ENCODE results near the gene NAAA.
A peak's percentile ranks its signal among the peaks of the same experiment; 100 is the strongest.
"Not testable (repeated sequence)": the region's sequence is repeated elsewhere in the genome, so short reads cannot be mapped to it uniquely, and the experiment has no call there.

Gene NAAA

DNA sequence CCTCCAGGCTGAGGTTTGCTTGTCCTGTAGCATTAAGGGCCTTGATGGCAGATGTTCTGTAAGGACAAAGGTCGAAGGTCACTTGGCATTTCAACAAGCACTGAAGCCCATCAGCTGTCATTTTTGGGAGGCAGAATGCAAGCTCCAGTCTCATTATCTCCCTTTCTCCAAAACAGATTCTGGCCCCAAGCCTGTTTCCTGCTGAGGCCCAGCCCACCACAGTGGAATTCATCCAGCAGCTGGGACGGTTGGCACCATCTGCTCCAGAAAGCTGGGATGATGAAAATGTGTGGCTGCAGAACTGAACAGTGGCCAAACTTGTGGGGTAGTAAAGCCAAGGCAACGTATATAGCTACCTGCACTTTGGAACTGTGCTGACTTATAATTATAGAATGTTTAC, 20.9 kb downstream of the NAAA start:
- no peak overlapping the region for H3K4me3 ChIP-seq (replicated peaks; ENCODE audit: low read depth, low read length)
- TF ChIP-seq, protein P1, sequence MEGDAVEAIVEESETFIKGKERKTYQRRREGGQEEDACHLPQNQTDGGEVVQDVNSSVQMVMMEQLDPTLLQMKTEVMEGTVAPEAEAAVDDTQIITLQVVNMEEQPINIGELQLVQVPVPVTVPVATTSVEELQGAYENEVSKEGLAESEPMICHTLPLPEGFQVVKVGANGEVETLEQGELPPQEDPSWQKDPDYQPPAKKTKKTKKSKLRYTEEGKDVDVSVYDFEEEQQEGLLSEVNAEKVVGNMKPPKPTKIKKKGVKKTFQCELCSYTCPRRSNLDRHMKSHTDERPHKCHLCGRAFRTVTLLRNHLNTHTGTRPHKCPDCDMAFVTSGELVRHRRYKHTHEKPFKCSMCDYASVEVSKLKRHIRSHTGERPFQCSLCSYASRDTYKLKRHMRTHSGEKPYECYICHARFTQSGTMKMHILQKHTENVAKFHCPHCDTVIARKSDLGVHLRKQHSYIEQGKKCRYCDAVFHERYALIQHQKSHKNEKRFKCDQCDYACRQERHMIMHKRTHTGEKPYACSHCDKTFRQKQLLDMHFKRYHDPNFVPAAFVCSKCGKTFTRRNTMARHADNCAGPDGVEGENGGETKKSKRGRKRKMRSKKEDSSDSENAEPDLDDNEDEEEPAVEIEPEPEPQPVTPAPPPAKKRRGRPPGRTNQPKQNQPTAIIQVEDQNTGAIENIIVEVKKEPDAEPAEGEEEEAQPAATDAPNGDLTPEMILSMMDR (IDR thresholded peaks at IDR 0.05; ENCODE audit: low read length, missing control alignments): no peak
- peak; percentile 70 for DNase-seq (ENCODE audit: low read depth)

DNA sequence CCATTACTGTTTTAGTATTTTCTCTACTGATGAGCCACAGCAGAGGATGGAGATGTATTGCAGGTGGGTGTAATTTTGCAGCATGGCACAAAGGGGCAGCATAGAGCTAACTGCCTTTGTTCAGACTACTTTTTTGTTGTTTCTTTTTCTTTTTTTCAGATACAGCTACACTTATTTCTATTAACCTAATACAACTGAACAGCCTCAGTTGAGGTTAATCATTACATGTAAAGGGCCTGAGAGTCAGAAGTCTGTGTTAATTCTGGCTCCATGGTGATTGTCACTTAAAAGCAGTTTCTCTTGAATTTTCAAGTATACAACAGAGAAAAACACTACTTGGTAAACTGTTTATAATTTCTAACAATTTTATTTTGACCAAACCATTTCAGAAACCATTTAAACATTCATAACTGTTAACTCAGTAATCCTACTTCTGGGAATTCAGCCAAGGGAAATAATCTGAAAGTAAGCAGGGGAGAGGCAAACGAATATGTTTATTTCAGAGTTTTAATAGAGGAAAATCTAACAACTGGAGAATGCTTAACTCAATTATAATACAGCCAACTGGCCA, 24.6 kb downstream of the NAAA start:
- DNase-seq (ENCODE audit: low read depth): peak; percentile 65
- TF ChIP-seq, protein P1 (IDR thresholded peaks at IDR 0.05; ENCODE audit: low read length, missing control alignments): peak; percentile 95
- H3K4me3 ChIP-seq (replicated peaks; ENCODE audit: low read depth, low read length): no peak overlapping the region

DNA sequence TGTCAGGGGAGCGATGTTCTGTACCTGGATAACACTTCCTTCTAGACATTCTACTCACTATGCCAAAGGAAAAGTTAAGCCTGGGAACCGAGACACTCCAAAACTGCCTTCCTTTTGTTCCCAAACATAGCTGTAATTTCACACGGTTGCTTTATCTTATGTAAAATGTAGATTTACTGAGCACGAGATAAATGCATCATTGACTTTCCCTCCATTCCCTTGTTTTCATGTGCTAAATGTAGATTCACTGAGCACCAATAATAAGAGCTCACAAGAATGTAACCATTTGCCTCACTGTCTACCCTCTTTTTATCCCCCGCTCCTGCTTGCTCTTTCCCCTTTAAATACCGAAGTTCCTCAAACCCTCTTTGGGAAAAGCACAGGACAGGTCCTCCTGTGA, 27.8 kb downstream of the NAAA start:
- no peak overlapping the region for H3K4me3 ChIP-seq (replicated peaks; ENCODE audit: low read depth, low read length)
- TF ChIP-seq, protein P1 (IDR thresholded peaks at IDR 0.05; ENCODE audit: low read length, missing control alignments): no peak
- no peak for DNase-seq (ENCODE audit: low read depth)

DNA sequence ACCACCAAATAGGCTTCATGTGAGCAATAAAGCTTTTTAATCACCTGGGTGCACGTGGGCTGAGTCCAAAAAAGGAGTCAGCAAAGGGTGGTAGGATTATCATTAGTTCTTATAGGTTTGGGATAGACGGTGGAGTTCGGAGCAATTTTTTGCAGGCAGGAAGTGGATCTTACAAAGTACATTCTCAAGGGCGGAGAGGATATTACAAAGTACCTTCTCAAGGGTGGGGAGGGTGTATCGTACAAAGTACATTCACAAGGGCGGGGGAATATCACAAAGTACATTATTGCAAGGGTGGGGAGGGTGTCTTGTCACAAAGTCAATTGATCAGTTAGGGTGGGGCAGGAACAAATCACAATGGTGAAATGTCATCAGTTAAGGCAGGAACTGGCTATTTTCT, 30.0 kb downstream of the NAAA start:
- DNase-seq (ENCODE audit: low read depth); H3K4me3 ChIP-seq (replicated peaks; ENCODE audit: low read depth, low read length): not testable (repeated sequence)

DNA sequence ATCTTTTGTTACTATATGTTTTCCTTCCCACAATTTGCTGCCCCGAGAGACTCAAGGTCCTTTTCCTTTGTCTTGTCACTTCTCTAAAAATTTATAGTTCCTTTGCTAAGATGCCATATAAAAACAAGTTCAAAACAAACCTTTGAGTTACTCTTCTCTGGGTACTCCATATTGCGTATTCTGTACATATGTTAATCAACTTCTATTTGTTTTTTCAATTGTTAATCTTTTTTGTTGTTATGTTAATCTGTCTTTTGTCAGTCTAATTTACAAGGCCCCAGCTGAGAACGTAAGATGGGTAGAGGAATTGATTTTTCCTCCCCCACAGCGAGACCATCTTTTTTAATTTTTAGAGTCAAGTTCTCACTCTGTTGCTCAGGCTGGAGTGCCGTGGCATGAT, 31.4 kb downstream of the NAAA start:
- TF ChIP-seq, protein P1 (IDR thresholded peaks at IDR 0.05; ENCODE audit: low read length, missing control alignments): no peak
- H3K4me3 ChIP-seq (replicated peaks; ENCODE audit: low read depth, low read length): no peak overlapping the region
- no peak for DNase-seq (ENCODE audit: low read depth)

DNA sequence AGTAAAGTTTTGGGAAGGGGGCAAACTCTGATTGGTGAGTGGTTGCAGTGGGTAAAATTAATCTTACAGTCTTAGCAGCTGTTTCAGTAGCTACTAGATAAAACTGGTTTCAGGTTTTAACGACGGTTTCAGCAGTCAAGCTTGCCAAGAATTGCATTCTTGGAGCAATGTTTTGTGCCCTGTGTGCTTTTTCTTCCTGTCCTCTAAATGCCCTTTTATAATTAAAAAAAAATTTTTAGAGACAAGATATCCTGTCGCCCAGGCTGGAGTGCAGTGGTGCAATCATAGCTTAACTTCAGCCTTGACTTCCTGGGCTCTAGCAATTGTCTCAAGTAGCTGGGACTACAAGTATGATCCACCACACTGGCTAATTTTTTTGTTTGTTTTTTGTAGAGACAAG, 32.3 kb downstream of the NAAA start:
- peak; percentile 29 for DNase-seq (ENCODE audit: low read depth)
- H3K4me3 ChIP-seq (replicated peaks; ENCODE audit: low read depth, low read length): no peak overlapping the region
- TF ChIP-seq, protein P1 (IDR thresholded peaks at IDR 0.05; ENCODE audit: low read length, missing control alignments): no peak

DNA sequence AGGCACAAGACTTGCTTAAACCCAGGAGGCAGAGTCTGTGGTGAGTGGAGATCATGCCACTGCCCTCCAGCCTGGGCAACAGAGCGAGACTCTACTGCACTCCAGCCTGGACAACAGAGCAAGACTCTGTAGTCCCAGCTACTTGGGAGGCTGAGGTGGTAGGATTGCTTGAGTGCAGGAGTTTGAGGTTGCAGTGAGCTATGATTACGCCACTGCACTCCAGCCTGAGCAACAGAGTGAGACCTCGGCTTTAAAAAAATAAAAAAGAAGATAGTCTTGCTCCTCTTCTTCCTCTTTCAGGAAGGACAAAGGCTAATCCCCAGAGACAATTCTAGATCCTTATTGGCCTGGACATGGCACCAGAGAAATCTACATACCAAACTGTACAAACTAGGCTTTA, 32.8 kb downstream of the NAAA start:
- no peak for DNase-seq (ENCODE audit: low read depth)
- TF ChIP-seq, protein P1 (IDR thresholded peaks at IDR 0.05; ENCODE audit: low read length, missing control alignments): no peak
- H3K4me3 ChIP-seq (replicated peaks; ENCODE audit: low read depth, low read length): no peak overlapping the region

Data from fibroblast of pulmonary artery (primary cell).